Omental fat pad (tissue), 4 donors: ENCODE data around the gene TOM1. TPM values are rescaled to one million over a fixed set of nuclear protein-coding genes. Genes with fewer than 3 reads are reported as not detected.

Experiments used
- ATAC-seq: fragments of 150-250 bp; one replicate; pipeline ENCODE4 v1.9.1; 2016; ENCODE audit warnings: mild to moderate bottlenecking, moderate library complexity; ENCODE audit not compliant: low FRiP score
- DNase-seq: peaks from one replicate; pipeline ENCODE4 v3.0.0-alpha.2; 2019; ENCODE audit warnings: low spot score
- CTCF ChIP-seq, 3 donors: fragments of 450-650 bp; IDR thresholded peaks; one replicate each; pipeline ENCODE4 v1.5.1; 2016 to 2017; ENCODE audit warnings: antibody characterized with exemption in 3 of 3, mild to moderate bottlenecking in 3 of 3, moderate library complexity in 2 of 3
- total RNA-seq, 4 donors: library from RNA; depleted of rRNA; stranded (reverse); fragments of >200 nt; gene quantifications; one replicate each; pipeline ENCODE4 v1.1.0, GENCODE V29; 2016

TOM1 gene
- total RNA-seq, 4 donors from 2014 or later, result 65.6 to 109 (median 93.2) TPM

- DNase-seq (no peak), ATAC-seq (no peak)
- no peak for TF ChIP-seq CTCF (IDR thresholded peaks at IDR 0.05)
These were observed 36.5 kb downstream of the TOM1 start for GRCh38 chr22:35335936-35336781.

- no peak for TF ChIP-seq CTCF (IDR thresholded peaks at IDR 0.05)
- ATAC-seq, result no peak
- DNase-seq, result no peak
These were observed 38.2 kb downstream of the TOM1 start for GRCh38 chr22:35337932-35338331.

- no peak for ATAC-seq
These were observed 41.6 kb downstream of the TOM1 start for GRCh38 chr22:35341090-35341874.

GRCh38 chr22:35342390-35342789 is 42.7 kb downstream of the TOM1 start:
- ATAC-seq, result no peak
- no peak for TF ChIP-seq CTCF (IDR thresholded peaks at IDR 0.05)
- DNase-seq, result no peak

More at GRCh38 chr22:35341090-35341874, 41.6 kb downstream of the TOM1 start:
- TF ChIP-seq CTCF (IDR thresholded peaks at IDR 0.05), result no peak
- no peak for DNase-seq

- no peak for ATAC-seq
- no peak for DNase-seq
- TF ChIP-seq CTCF (IDR thresholded peaks at IDR 0.05), result no peak
These were observed 44.2 kb downstream of the TOM1 start for GRCh38 chr22:35343664-35344550.

GRCh38 chr22:35344956-35345690 is 45.4 kb downstream of the TOM1 start:
- DNase-seq (no peak), ATAC-seq (no peak)
- TF ChIP-seq CTCF (IDR thresholded peaks at IDR 0.05), result no peak
